HG03139 (cell line): ENCODE results near the gene HSPD1.

Experiments
- ATAC-seq: cut with Tn5 transposase; IDR thresholded peaks from one replicate; pipeline ENCODE4 v1.9.1; 2021; ENCODE audit not compliant: unreplicated experiment

Gene HSPD1

GRCh38 chr2:197442857-197443256 lies 56.8 kb downstream of the HSPD1 start:
- no peak for ATAC-seq

GRCh38 chr2:197437380-197437779 lies 62.3 kb downstream of the HSPD1 start:
- no peak for ATAC-seq
